Stimulated activated CD8-positive, alpha-beta memory T cell treated with anti-CD3 and anti-CD28 coated beads, Interleukin-7, amount 100 ng/mL, for 24 hours (primary cell): ENCODE results near the gene LPIN3.

ENCODE experiments used
- DNase-seq: peaks from one replicate; pipeline ENCODE4 v3.0.0-alpha.2; 2020; ENCODE audit warnings: low read depth

LPIN3 gene

DNA sequence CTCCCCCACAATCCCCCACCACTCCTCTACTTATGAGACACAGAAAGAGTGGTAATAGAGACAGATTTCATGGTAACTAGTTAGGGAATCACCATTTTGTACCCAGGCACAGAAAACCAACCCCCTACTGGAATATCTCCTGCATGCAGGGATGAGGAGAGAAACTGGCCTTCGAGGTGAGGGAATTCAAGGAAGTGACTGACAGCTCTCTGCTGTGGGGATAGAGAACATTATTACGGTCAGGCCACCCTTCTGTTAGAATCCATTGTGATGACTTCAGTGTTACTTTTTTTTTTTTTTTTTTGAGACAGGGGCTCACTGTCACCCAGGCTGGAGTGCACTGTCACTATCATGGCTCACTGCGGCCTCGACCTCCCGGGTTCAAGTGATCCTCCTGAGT lies 13.4 kb upstream of the LPIN3 start:
- DNase-seq: no peak

DNA sequence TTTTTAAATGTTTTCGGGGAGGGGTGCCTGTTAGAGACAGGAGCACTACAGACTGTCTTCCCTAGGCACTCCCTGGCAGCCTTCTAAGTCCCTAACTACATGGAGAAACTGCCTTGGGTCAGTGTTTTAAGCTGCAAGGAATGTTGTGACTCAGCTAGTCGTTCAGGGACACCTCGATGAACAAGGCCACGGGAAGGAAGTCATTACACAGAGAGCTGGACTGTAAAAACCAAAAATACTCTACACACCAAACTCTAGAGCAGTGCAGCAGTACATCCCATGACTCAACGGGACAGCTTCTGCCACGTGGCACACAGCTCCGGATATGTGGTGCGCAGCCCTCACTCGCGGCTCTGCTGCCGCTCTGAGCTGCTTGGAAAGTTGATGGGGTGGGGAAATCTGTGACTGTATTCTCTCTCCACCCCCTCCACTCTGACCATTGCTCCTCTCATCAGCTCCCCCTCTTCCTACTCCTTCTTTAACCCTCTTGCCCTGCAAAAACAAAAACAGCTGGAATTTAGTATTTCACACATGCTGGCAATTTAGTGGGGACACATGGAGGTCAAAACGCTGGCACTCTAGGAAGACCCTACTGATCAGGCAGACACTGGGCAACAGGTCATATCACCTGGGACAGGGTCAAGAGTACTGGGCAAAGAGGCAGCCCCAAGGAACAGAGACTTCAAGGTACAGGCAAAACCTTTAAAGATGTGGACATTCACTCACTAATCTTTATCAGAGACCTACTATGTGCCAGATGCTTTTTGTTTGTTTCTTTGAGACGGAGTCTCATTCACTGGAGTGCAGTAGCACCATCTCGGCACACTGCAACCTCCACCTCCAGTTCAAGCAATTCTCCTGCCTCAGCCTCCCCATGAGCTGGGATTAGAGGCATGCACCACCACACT lies 10.9 kb upstream of the LPIN3 start:
- no peak for DNase-seq

- DNase-seq: no peak
Measured at GRCh38 chr20:41330343-41330720, 10.3 kb upstream of the LPIN3 start.

- DNase-seq: no peak
Measured at GRCh38 chr20:41330941-41331340, 9.7 kb upstream of the LPIN3 start.

GRCh38 chr20:41331731-41332130 lies 8.9 kb upstream of the LPIN3 start:
- no peak for DNase-seq

GRCh38 chr20:41334036-41334435 lies 6.6 kb upstream of the LPIN3 start:
- no peak for DNase-seq

GRCh38 chr20:41334443-41335421 lies 5.9 kb upstream of the LPIN3 start:
- no peak for DNase-seq

DNA sequence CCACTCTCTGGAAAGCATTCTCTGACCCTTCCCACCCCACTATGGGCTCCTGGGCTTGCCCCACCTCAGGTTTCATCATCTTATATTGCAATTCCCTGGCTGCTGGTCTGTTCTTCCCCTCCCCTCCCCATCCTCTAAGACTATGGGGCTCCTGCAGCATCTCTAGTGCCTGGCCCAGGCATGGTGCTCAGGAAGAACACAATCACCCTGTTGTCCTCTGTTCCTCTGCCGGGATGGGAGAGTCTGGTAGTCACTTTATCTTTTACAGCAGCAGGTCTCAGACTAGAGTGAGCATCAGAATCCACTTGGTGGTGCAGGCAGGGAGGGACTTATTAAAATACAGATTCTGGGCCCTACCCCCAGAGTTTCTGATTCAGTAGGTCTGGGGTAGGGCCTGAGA lies 5.0 kb upstream of the LPIN3 start:
- DNase-seq: no peak

- DNase-seq: no peak
Measured at GRCh38 chr20:41336711-41337492, 3.7 kb upstream of the LPIN3 start.

- DNase-seq: peak; percentile 66
Measured at GRCh38 chr20:41339957-41340326, 679 bp upstream of the LPIN3 start.

DNA sequence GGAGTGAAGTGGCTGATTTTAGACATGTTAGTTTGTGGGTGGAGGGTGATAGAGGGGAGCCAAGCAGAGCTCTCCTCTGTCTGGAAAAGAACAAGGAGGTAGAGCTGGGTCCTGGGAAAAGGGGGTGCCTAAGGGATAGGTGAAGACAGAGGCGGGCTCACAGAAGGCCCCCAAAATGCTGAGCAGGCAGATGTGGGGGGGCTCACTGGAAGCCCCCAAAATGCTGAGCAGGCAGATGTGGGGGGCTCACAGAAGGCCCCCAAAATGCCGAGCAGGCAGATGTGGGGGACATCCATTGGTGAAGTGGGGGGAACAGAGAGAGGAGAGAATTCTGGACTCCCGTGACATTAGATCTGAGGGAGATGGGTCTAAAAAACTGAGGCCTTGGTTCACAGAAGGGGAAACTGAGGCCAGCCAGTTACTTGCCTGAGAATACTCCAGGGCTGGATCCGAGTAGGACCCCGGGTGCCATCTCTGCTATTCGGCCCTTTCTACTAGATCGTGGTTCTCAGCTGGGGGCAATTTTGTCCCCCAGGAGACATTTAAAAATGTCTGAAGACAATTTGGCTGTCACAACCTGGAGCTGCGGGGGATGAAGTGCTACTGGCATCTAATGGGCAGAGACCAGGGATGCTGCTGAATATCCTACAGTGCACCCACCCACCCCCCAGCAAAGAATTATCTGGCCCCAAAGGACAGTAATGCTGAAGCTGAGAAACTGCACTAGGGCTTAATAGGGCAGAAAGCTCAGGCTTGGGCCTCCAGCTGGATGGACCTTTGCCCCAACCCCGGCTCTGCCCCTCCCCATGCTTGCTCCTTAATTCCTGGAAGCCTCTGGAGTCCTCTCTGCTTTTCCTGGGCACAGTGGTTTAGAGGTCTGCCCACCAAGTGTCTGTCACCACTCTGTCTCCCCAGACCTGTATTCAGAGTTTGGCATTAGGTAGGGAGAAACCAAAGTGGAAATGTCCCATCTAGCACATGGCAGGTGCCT lies 2.1 kb downstream of the LPIN3 start:
- DNase-seq: no peak

GRCh38 chr20:41344477-41344876 lies 3.9 kb downstream of the LPIN3 start:
- no peak for DNase-seq

DNA sequence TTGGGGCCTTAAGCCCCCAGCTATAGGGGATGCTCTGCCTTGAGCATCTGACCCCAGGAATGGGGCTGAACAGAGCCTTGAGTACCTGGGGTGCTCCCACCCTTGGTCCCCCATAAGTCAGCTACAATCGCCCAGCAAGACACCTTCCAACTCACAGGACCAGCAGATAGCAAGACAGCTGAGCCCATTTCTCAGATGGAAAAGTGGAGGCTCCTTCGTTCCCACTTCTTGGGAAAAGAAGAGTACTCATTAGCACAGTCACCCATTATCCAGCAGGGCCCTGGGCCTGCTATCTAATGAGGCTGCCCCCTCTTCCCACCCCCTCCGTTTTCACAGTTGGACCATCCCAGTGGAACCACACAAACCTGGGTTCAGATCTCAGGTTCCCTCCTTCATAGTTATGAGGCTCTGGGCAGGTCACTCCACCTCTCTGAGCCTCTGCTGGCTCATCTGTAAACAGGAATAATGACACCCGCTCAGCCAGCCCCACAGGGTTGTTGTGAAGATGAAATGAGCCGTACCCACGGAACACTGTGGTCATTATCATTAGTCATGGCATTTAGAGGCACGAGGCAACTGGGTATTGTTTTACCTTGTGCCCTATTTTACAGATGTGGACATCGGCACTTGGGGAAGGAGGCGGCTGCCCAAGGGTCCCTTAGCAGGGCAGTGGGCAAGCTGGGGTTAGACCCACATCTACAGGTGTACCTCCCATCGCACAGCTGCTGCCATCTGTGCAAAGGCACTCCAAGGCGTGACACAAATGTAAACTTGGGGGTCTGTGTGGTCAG lies 4.5 kb downstream of the LPIN3 start:
- DNase-seq: no peak

GRCh38 chr20:41345729-41346067 lies 5.1 kb downstream of the LPIN3 start:
- DNase-seq: no peak

GRCh38 chr20:41347523-41348429 lies 7.2 kb downstream of the LPIN3 start:
- no peak for DNase-seq

- no peak for DNase-seq
Measured at GRCh38 chr20:41348430-41349172, 8.0 kb downstream of the LPIN3 start.

- DNase-seq: no peak
Measured at GRCh38 chr20:41349266-41349665, 8.6 kb downstream of the LPIN3 start.

DNA sequence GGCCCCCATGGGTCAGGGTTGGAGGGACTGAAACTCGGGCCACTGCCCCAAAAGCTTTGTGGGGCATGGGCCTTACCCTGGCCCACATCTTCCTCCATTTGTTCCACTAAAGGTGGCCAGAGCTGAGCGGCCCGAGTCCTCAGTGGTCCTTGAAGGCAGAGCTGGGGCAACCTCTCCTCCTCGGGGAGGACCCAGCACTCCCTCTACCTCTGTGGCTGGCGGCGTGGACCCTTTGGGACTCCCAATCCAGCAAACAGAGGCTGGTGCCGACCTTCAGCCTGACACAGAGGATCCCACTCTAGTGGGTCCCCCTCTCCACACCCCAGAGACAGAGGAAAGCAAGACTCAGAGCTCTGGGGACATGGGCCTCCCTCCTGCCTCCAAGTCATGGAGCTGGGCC lies 9.3 kb downstream of the LPIN3 start:
- no peak for DNase-seq
